ENCODE results near the gene LENG9. TPM values are rescaled to one million over a fixed set of nuclear protein-coding genes. Genes with fewer than 3 reads are reported as not detected.
A peak's percentile ranks its signal among the peaks of the same experiment; 100 is the strongest.

Gene LENG9
- total RNA-seq, 4 donors from 2014 or later = 5.9 to 10.3 (median 9.4) TPM

DNA sequence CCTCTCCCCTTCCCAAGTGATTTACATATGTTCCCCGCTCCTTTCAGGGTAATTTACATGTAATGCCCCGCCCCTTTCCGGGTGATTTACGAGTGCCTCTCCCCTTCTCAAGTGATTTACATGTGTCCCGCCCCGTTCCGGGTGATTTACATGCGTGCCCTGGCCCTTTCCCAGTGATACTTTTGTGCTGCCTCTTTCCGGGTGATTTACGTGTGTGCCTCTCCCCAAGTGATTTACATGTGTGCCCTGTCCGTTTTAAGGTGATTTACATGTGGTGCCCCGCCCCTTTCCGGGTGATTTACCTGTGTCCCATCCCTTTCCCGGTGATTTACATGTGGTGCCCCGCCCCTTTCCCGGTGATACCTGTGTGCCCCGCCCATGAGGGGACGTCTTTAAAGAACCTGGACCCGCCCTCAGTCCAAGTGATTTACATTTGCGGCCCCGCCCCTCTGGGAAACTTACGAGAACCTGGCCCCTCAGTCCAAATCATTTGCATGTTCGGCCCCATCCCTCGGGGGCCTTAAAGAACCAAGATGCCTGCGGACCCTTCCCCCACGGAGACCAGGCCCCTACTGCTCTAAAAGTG, 559 bp upstream of the LENG9 start:
- peak overlapping the region; percentile 90 to 96 (median 95) for H3K27ac ChIP-seq
- H3K4me1 ChIP-seq = peaks cover 0 to 77% (median 15%) of the 10 kb centered on the region in 4 donors
- H3K36me3 ChIP-seq = peaks cover 0 to 33% (median 17%) of the 10 kb centered on the region in 3 donors
- TF ChIP-seq EP300 (IDR thresholded peaks at IDR 0.05) = no peak
- TF ChIP-seq POLR2A (IDR thresholded peaks at IDR 0.05) = no peak
- TF ChIP-seq, protein P1, sequence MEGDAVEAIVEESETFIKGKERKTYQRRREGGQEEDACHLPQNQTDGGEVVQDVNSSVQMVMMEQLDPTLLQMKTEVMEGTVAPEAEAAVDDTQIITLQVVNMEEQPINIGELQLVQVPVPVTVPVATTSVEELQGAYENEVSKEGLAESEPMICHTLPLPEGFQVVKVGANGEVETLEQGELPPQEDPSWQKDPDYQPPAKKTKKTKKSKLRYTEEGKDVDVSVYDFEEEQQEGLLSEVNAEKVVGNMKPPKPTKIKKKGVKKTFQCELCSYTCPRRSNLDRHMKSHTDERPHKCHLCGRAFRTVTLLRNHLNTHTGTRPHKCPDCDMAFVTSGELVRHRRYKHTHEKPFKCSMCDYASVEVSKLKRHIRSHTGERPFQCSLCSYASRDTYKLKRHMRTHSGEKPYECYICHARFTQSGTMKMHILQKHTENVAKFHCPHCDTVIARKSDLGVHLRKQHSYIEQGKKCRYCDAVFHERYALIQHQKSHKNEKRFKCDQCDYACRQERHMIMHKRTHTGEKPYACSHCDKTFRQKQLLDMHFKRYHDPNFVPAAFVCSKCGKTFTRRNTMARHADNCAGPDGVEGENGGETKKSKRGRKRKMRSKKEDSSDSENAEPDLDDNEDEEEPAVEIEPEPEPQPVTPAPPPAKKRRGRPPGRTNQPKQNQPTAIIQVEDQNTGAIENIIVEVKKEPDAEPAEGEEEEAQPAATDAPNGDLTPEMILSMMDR (IDR thresholded peaks at IDR 0.05) = no peak
- no peaks in the 10 kb centered on the region for H3K27me3 ChIP-seq
- peak overlapping the region; percentile 46 to 73 (median 72) for H3K4me3 ChIP-seq
- 1% methylated on average over 26 of the region's 26 CpGs for WGBS, 2 donors
- peak; percentile 67 to 72 for DNase-seq (ENCODE audit: low spot score in 2 of 2)
- H3K9me3 ChIP-seq = no peaks in the 10 kb centered on the region

DNA sequence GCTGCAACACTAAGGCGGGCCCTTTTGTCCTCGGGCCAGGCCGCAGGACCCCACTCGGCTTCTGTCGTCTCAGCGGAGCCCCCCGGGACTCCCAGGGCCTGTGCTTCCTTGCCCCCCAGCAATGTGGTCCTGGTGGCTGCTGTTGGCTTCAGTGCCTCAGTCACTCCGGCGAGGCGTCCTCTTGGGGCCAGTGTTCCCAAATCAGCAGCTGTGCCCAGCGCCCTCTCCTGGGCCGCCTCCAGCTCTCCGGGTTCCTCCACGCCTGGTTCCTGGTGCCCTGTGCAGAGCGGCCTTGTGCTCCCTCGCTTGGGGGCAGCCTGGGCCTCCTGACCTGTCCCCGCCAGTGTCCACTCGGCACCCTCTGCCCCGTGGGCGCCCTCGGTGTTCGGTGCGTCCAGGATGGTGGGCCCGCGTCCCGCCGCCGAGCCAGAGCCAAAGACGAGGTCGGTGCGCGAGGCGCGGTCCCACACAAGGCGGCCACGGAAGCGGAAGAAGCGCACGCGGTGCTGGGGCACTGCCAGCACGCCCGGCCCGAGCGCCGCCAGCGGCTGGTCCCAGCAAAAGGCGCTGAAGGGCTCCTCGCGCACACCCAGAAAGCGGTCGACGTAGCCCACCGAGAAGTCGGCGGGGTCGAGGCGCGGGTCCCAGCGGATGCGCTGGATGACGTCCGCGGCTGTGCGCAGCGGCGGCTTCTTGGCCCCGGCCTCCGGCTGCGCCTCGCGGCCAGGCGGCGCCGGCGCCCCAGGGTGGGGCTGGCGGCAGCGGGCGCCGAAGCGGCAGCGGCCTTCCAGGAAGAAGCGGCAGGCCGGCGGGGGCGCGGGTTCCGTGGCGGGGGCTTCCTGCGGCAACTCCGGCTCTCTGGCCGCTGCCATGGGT, 685 bp downstream of the LENG9 start:
- WGBS, 2 donors = 0 to 5% methylated on average over 6 to 66 of the region's 91 CpGs
- peaks cover 0 to 78% (median 15%) of the 10 kb centered on the region in 4 donors for H3K4me1 ChIP-seq
- H3K27me3 ChIP-seq = no peaks in the 10 kb centered on the region
- peak overlapping the region; percentile 59 to 73 (median 72) for H3K4me3 ChIP-seq
- peak in 1 of 2 donors; percentile 69 for TF ChIP-seq EP300 (IDR thresholded peaks at IDR 0.05)
- TF ChIP-seq, protein P1 (IDR thresholded peaks at IDR 0.05) = peak in 2 of 5 experiments; percentile 13 to 49
- TF ChIP-seq POLR2A (IDR thresholded peaks at IDR 0.05) = no peak
- peak overlapping the region; percentile 90 to 96 (median 95) for H3K27ac ChIP-seq
- no peaks in the 10 kb centered on the region for H3K9me3 ChIP-seq
- H3K36me3 ChIP-seq = peaks cover 0 to 45% (median 25%) of the 10 kb centered on the region in 3 donors
- DNase-seq (ENCODE audit: low spot score in 2 of 2) = peak; percentile 32 to 35

DNA sequence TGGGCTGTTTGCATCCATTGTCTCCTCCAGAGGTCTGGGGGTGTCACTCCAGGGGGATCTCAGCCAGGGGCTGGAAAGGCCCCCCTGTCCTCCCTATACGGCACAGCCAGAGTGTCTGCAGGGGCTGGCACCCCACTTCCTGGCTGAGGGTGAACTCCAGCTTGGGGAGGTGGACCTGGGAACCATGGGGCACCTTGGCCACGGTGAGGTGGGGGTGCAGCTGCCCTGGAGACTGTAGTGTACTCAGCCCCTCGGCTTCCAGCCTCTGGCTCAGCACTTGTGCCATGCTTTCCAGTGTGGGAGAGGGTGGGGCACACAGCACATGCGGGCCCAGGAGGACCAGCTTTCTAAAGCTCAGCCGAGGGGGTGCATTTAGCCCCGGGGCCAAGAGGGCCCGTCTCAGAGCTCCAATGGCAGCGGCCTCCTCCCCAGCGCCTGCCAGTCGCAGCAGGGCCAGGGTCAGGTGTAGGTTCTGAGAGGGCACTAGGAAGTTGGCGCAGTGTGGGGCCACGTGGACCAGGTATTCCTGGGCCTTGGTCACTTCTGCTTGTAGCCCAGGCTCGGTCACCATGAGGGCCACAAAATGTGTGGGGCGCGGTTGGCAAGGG, 1.4 kb downstream of the LENG9 start:
- Histone ChIP-seq H3K36me3 (peaks cover 0 to 53% (median 33%) of the 10 kb centered on the region in 3 donors), H3K27ac (peak overlapping the region; percentile 90 to 96 (median 95)), H3K4me3 (peak overlapping the region; percentile 59 to 73 (median 72)), H3K27me3 (no peaks in the 10 kb centered on the region), H3K4me1 (peaks cover 0 to 72% (median 15%) of the 10 kb centered on the region in 4 donors), H3K9me3 (no peaks in the 10 kb centered on the region)
- DNase-seq (ENCODE audit: low spot score in 2 of 2) = no peak
- no peak for TF ChIP-seq POLR2A (IDR thresholded peaks at IDR 0.05)
- TF ChIP-seq, protein P1 (IDR thresholded peaks at IDR 0.05) = no peak
- WGBS, 2 donors = 58 to 65% methylated on average over 10 to 15 of the region's 15 CpGs

DNA sequence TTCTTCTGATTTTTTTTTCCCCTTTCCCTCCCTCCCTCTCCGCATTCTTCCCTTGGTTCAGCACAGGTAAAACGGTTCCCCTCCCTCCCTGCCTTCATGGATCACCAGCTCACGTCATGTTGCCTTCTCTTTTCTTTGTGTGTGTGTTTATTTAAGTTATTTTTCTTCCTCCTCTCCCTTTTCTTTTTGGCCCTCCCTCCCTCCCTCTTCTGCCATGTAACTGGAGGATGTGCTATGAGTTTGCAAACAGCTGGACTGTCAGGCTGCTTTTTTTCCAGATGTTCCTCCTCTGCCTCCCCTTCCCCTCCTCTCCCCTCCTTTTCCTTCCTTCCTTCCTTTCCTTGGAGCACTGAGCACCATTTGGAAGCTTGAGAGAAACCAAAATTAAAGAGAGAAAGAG, 2.0 kb downstream of the LENG9 start:
- Histone ChIP-seq H3K27me3 (no peaks in the 10 kb centered on the region), H3K4me1 (peaks cover 0 to 72% (median 15%) of the 10 kb centered on the region in 4 donors), H3K9me3 (no peaks in the 10 kb centered on the region), H3K27ac (peak overlapping the region in 3 of 4 donors; percentile 94 to 96 (median 96)), H3K36me3 (peaks cover 0 to 58% (median 38%) of the 10 kb centered on the region in 3 donors), H3K4me3 (no peak overlapping the region)
- 52 to 58% methylated on average over 3 of the region's 3 CpGs for WGBS, 2 donors
- TF ChIP-seq EP300 (IDR thresholded peaks at IDR 0.05) = no peak
- TF ChIP-seq, protein P1 (IDR thresholded peaks at IDR 0.05) = no peak
- TF ChIP-seq POLR2A (IDR thresholded peaks at IDR 0.05) = no peak
- no peak for DNase-seq (ENCODE audit: low spot score in 2 of 2)

All from tibial nerve (tissue), 4 donors.